Activated T-cell treated with anti-CD3 and anti-CD28 coated beads, Interleukin-2, amount 50 U/mL, for 24 hours (primary cell): ENCODE data around the gene SYPL1.

ENCODE experiments used
- DNase-seq: peaks from one replicate; pipeline ENCODE4 v3.0.0-alpha.2; 2020
- H3K27ac Mint-ChIP-seq: 2 replicates; pipeline ENCODE4 v1.8.0; 2020; ENCODE audit warnings: mild to moderate bottlenecking, mixed read lengths
- H3K27me3 Mint-ChIP-seq: 2 replicates; pipeline ENCODE4 v1.8.0; 2020; ENCODE audit warnings: mixed read lengths
- H3K36me3 Mint-ChIP-seq: 2 replicates; pipeline ENCODE4 v1.8.0; 2020; ENCODE audit warnings: low read depth, mixed read lengths
- H3K4me1 Mint-ChIP-seq: 2 replicates; pipeline ENCODE4 v1.8.0; 2020; ENCODE audit warnings: low read depth, mixed read lengths
- H3K4me3 Mint-ChIP-seq: 2 replicates; pipeline ENCODE4 v1.8.0; 2020; ENCODE audit warnings: mild to moderate bottlenecking, moderate library complexity, mixed read lengths
- H3K9me3 Mint-ChIP-seq: 2 replicates; pipeline ENCODE4 v1.8.0; 2020; ENCODE audit warnings: mixed read lengths

Gene SYPL1

GRCh38 chr7:106048706-106049020, 63.4 kb downstream of the SYPL1 start:
- Mint-ChIP-seq H3K4me3 (no peak overlapping the region), H3K36me3 (no peaks in the 10 kb centered on the region), H3K4me1 (no peaks in the 10 kb centered on the region), H3K9me3 (no peaks in the 10 kb centered on the region), H3K27ac (no peak overlapping the region), H3K27me3 (no peaks in the 10 kb centered on the region)
- DNase-seq: no peak

GRCh38 chr7:106047818-106048705, 64.0 kb downstream of the SYPL1 start:
- no peak for DNase-seq
- Mint-ChIP-seq H3K4me3 (no peak overlapping the region), H3K9me3 (no peaks in the 10 kb centered on the region), H3K27me3 (no peaks in the 10 kb centered on the region), H3K4me1 (no peaks in the 10 kb centered on the region), H3K36me3 (no peaks in the 10 kb centered on the region), H3K27ac (no peak overlapping the region)

- no peak for DNase-seq
- Mint-ChIP-seq H3K4me3 (no peak overlapping the region), H3K9me3 (no peaks in the 10 kb centered on the region), H3K4me1 (peaks cover 8% of the 10 kb centered on the region), H3K36me3 (no peaks in the 10 kb centered on the region), H3K27ac (no peak overlapping the region), H3K27me3 (no peaks in the 10 kb centered on the region)
Measured at GRCh38 chr7:106047184-106047583, 64.9 kb downstream of the SYPL1 start.

DNA sequence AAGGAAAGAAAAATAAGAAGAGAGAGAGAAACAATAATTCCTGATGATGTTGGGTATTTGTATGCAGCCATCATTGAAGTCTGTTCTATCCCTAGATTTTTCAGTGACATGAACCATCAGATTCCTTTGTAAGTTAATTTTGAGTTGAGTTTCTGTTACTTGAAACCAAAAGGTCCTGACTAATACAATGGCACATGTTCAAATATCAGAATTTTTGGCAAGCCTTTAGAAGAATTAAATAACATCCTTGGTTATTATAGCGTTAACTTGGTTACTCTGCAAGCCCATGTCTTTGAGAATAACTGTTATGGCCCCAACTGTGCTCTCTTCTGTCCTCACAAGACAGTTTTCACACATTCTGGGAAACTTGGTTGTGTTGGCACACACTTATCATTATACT, 66.5 kb downstream of the SYPL1 start:
- Mint-ChIP-seq H3K9me3 (no peaks in the 10 kb centered on the region), H3K27ac (no peak overlapping the region), H3K4me1 (peaks cover 24% of the 10 kb centered on the region), H3K4me3 (no peak overlapping the region), H3K27me3 (no peaks in the 10 kb centered on the region), H3K36me3 (no peaks in the 10 kb centered on the region)
- DNase-seq: no peak

DNA sequence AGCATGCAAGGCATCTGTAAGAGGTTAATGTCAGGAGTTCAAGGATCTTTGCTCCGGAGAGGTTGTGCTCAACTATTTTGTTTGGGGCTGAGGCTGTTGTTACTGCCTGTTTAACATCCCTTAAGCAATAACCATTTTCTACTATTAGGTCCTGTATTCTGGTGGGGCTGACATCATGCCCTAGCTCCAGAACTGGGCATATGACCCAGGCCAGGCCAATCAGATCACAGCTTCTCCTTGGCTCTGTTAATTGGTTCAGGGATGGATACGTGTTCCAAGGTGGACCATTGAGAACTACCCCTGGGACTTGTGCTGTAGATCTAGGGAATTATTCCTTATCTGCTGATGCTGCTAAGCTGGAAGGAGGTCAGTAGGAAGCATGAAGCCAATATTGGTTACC, 67.0 kb downstream of the SYPL1 start:
- H3K27ac Mint-ChIP-seq: no peak overlapping the region
- H3K4me3 Mint-ChIP-seq: no peak overlapping the region
- peaks cover 29% of the 10 kb centered on the region for H3K4me1 Mint-ChIP-seq
- no peaks in the 10 kb centered on the region for H3K9me3 Mint-ChIP-seq
- H3K36me3 Mint-ChIP-seq: no peaks in the 10 kb centered on the region
- no peaks in the 10 kb centered on the region for H3K27me3 Mint-ChIP-seq
- DNase-seq: no peak

DNA sequence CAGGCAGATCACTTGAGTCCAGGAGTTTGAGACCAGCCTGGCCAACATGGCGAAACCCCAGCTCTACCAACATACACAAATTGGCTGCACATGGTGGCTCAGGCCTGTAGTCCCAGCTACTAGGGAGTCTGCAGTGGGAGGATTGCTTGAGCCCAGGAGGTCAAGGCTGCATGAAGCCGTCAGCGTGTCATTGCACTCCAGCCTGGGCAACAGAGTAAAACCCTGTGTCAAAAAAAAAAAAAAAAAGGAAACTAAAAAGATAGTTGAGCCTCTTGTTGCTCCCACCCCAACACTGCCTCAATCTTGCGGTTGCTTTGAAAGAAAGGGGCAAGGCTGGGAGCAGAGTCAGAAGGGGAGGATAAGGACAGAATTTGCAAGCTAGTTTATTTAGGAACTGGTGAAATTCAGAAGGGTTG, 69.9 kb downstream of the SYPL1 start:
- no peaks in the 10 kb centered on the region for H3K27me3 Mint-ChIP-seq
- no peak overlapping the region for H3K4me3 Mint-ChIP-seq
- H3K27ac Mint-ChIP-seq: no peak overlapping the region
- no peaks in the 10 kb centered on the region for H3K36me3 Mint-ChIP-seq
- no peak for DNase-seq
- H3K4me1 Mint-ChIP-seq: peaks cover 34% of the 10 kb centered on the region
- H3K9me3 Mint-ChIP-seq: no peaks in the 10 kb centered on the region

DNA sequence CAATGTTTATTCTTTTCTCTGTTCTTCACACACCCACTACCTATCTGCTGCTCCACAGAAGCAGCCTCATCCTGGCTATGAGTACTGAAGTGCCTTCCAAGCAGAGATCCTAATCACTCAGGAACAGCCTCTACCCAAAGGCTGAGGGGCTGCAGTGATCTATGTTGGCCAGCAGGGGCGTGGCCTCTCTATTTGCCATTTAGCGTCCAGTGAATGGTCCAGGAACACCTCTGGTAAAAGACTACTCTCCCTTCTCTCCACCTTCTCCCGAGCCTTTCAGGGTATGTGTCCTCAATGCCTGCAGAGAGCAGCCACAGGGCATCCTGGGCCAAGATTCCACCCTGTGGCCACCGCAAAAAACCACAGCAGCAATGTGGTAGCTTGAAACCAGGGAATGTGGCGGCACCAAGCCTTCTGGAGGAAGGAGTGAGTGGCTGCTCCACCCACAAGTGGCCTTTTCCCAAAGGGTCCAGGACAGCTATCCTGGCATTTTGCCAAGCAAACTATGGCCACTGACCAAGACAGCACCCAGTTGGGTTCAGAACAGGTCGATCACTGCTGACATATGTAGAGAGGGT, 70.9 kb downstream of the SYPL1 start:
- no peaks in the 10 kb centered on the region for H3K27me3 Mint-ChIP-seq

More for the DNA sequence above, 70.9 kb downstream of the SYPL1 start:
- H3K36me3 Mint-ChIP-seq: no peaks in the 10 kb centered on the region
- peak; percentile 53 for DNase-seq
- H3K4me3 Mint-ChIP-seq: no peak overlapping the region
- H3K4me1 Mint-ChIP-seq: peaks cover 34% of the 10 kb centered on the region
- H3K27ac Mint-ChIP-seq: no peak overlapping the region
- no peaks in the 10 kb centered on the region for H3K9me3 Mint-ChIP-seq
